SH-SY5Y (cell line): ENCODE results near the gene ANO6.

ENCODE experiments used
- GATA2 ChIP-seq: IDR thresholded peaks from 2 replicates; pipeline ENCODE4 v1.6.1; 2011; ENCODE audit warnings: mild to moderate bottlenecking, low read depth, low read length
- GATA3 ChIP-seq: IDR thresholded peaks from 2 replicates; pipeline ENCODE4 v1.6.1; 2011; ENCODE audit warnings: low read depth, mild to moderate bottlenecking, low read length, moderate library complexity

DNA sequence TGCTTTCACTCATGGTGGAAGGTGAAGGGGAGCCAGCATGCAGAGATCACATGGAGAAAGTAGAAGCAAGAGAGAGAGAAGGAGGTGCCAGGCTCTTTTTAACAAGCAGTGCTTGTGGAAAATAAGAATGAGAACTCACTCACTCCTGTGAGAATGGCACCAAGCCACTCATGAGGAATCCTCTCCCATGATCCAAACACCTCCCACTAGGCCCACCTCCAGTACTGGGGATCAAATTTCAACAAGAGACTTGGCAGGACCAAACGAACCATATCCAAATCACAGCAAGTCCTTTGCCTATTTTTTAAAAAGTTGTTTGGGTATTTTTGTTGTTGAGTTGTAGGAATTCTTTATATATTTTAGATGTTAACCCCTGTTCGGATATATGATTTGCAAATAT lies 267.7 kb downstream of the ANO6 start:
- TF ChIP-seq GATA2 (no peak), GATA3 (no peak)
